Fibroblast of upper back skin (primary cell): ENCODE data around the gene MDH1B.
"Not testable (repeated sequence)": the region's sequence is repeated elsewhere in the genome, so short reads cannot be mapped to it uniquely, and the experiment has no call there.

Source experiments
- DNase-seq: peaks from one replicate; pipeline ENCODE4 v3.0.0-alpha.2; 2013

Gene MDH1B

GRCh38 chr2:206766057-206766930, 1.2 kb upstream of the MDH1B start:
- no peak for DNase-seq

- no peak for DNase-seq
Observed at GRCh38 chr2:206764673-206765241, 371 bp downstream of the MDH1B start.

- no peak for DNase-seq
Observed at GRCh38 chr2:206756816-206757215, 8.3 kb downstream of the MDH1B start.

GRCh38 chr2:206740800-206741199, 24.3 kb downstream of the MDH1B start:
- DNase-seq: no peak

- DNase-seq: no peak
Observed at GRCh38 chr2:206739271-206739670, 25.9 kb downstream of the MDH1B start.

- no peak for DNase-seq
Observed at GRCh38 chr2:206736935-206737334, 28.2 kb downstream of the MDH1B start.

GRCh38 chr2:206733341-206733740, 31.8 kb downstream of the MDH1B start:
- no peak for DNase-seq

- no peak for DNase-seq
Observed at GRCh38 chr2:206728277-206729199, 36.6 kb downstream of the MDH1B start.

GRCh38 chr2:206727287-206727686, 37.8 kb downstream of the MDH1B start:
- no peak for DNase-seq

- DNase-seq: no peak
Observed at GRCh38 chr2:206723288-206723687, 41.8 kb downstream of the MDH1B start.

GRCh38 chr2:206721256-206721920, 43.7 kb downstream of the MDH1B start:
- DNase-seq: no peak

GRCh38 chr2:206718296-206718695, 46.8 kb downstream of the MDH1B start, which contains the start of gene DYTN:
TSS of gene DYTN (minus strand) at chr2:206718396. CDS start at chr2:206718279, 117 bp downstream.
- no peak for DNase-seq

- no peak for DNase-seq
Observed at GRCh38 chr2:206716623-206717022, 48.5 kb downstream of the MDH1B start.

- not testable (repeated sequence) for DNase-seq
Observed at GRCh38 chr2:206715183-206715582, 49.9 kb downstream of the MDH1B start.

- no peak for DNase-seq
Observed at GRCh38 chr2:206713746-206714145, 51.4 kb downstream of the MDH1B start.

- no peak for DNase-seq
Observed at GRCh38 chr2:206708286-206708685, 56.8 kb downstream of the MDH1B start.

- no peak for DNase-seq
Observed at GRCh38 chr2:206707164-206707701, 57.9 kb downstream of the MDH1B start.

GRCh38 chr2:206701952-206702605, 63.0 kb downstream of the MDH1B start:
- DNase-seq: no peak

GRCh38 chr2:206700156-206700555, 65.0 kb downstream of the MDH1B start:
- DNase-seq: peak; percentile 1

- DNase-seq: no peak
Observed at GRCh38 chr2:206698811-206699210, 66.3 kb downstream of the MDH1B start.

GRCh38 chr2:206696910-206697309, 68.2 kb downstream of the MDH1B start:
- DNase-seq: no peak
